Nephron progenitor cell (in vitro differentiated cells): ENCODE results near the gene ZNF254.

ENCODE experiments used
- DNase-seq: peaks from one replicate; pipeline ENCODE4 v3.0.0; 2021
- H3K27ac Mint-ChIP-seq: 2 replicates; pipeline ENCODE4 v1.8.0; 2021; ENCODE audit warnings: mild to moderate bottlenecking, moderate library complexity, mixed read lengths
- H3K27me3 Mint-ChIP-seq: 2 replicates; pipeline ENCODE4 v1.8.0; 2021; ENCODE audit warnings: mild to moderate bottlenecking, low read depth, mixed read lengths; ENCODE audit not compliant: poor library complexity
- H3K36me3 Mint-ChIP-seq: 2 replicates; pipeline ENCODE4 v1.8.0; 2021; ENCODE audit warnings: low read depth, mixed read lengths
- H3K4me1 Mint-ChIP-seq: 2 replicates; pipeline ENCODE4 v1.8.0; 2021; ENCODE audit warnings: mixed read lengths
- H3K4me3 Mint-ChIP-seq: 2 replicates; pipeline ENCODE4 v1.8.0; 2021; ENCODE audit warnings: mild to moderate bottlenecking, moderate library complexity, mixed read lengths
- H3K9me3 Mint-ChIP-seq: 2 replicates; pipeline ENCODE4 v1.8.0; 2021; ENCODE audit warnings: mild to moderate bottlenecking, moderate library complexity, mixed read lengths
- TF ChIP-seq, protein P1 (sequence below): fragments of 200-600 bp; sonication (generic); IDR thresholded peaks from 2 replicates; pipeline ENCODE4 v1.5.0; 2021; ENCODE audit warnings: antibody characterized with exemption

ZNF254 gene

DNA sequence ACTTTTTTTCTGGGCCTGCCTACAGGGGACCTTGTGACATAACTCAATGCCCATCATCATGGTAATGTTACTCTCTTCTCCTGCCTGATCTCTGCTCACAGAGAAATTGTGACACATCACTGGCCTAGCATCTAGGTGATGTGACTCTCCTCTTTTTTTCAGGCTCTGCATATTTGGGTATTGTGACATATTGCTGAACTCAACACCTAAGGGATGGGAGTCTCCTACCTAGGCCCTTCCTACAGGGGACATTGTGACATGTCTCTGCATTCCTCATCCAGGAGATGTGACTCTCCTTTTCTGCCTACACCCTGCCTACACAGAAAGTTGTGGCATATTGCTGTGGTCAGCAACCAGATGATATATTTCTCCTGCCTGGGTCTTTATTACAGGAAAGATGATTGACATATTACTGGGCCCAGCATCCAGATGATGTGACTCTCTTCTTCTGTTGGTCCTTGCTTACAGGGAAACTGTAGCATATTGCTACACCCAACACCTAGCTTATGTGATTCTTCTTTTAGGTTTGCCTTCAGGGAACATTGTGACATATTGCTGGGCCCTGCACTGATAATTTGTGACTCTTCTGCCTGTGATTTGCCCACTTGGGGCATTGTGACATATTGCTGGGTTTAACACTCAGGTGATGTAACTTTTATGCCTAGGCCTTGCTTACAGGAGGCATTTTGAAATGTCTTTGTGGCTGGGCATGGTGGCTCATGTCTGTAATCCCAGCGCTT lies 21.0 kb upstream of the ZNF254 start:
- Mint-ChIP-seq H3K4me1 (no peaks in the 10 kb centered on the region), H3K27me3 (no peaks in the 10 kb centered on the region), H3K4me3 (no peak overlapping the region), H3K9me3 (no peaks in the 10 kb centered on the region), H3K36me3 (peaks cover 76% of the 10 kb centered on the region), H3K27ac (no peak overlapping the region)
- no peak for DNase-seq
- TF ChIP-seq, protein P1, sequence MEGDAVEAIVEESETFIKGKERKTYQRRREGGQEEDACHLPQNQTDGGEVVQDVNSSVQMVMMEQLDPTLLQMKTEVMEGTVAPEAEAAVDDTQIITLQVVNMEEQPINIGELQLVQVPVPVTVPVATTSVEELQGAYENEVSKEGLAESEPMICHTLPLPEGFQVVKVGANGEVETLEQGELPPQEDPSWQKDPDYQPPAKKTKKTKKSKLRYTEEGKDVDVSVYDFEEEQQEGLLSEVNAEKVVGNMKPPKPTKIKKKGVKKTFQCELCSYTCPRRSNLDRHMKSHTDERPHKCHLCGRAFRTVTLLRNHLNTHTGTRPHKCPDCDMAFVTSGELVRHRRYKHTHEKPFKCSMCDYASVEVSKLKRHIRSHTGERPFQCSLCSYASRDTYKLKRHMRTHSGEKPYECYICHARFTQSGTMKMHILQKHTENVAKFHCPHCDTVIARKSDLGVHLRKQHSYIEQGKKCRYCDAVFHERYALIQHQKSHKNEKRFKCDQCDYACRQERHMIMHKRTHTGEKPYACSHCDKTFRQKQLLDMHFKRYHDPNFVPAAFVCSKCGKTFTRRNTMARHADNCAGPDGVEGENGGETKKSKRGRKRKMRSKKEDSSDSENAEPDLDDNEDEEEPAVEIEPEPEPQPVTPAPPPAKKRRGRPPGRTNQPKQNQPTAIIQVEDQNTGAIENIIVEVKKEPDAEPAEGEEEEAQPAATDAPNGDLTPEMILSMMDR, result no peak

- DNase-seq, result no peak
- Mint-ChIP-seq H3K27ac (no peak overlapping the region), H3K4me1 (peaks cover 2% of the 10 kb centered on the region), H3K9me3 (peaks cover 14% of the 10 kb centered on the region), H3K36me3 (peaks cover 84% of the 10 kb centered on the region), H3K4me3 (no peak overlapping the region), H3K27me3 (peaks cover under 1% of the 10 kb centered on the region)
- TF ChIP-seq, protein P1, result no peak
Observed at GRCh38 chr19:24069905-24070657, 16.9 kb upstream of the ZNF254 start.

- H3K27ac Mint-ChIP-seq, result no peak overlapping the region
- H3K9me3 Mint-ChIP-seq, result peaks cover 18% of the 10 kb centered on the region
- peaks cover 5% of the 10 kb centered on the region for H3K27me3 Mint-ChIP-seq
- peaks cover 84% of the 10 kb centered on the region for H3K36me3 Mint-ChIP-seq
- TF ChIP-seq, protein P1, result no peak
- DNase-seq, result no peak
- peaks cover 5% of the 10 kb centered on the region for H3K4me1 Mint-ChIP-seq
- no peak overlapping the region for H3K4me3 Mint-ChIP-seq
Observed at GRCh38 chr19:24071078-24071477, 15.9 kb upstream of the ZNF254 start.

GRCh38 chr19:24072720-24073119 lies 14.3 kb upstream of the ZNF254 start:
- H3K4me3 Mint-ChIP-seq, result no peak overlapping the region

DNA sequence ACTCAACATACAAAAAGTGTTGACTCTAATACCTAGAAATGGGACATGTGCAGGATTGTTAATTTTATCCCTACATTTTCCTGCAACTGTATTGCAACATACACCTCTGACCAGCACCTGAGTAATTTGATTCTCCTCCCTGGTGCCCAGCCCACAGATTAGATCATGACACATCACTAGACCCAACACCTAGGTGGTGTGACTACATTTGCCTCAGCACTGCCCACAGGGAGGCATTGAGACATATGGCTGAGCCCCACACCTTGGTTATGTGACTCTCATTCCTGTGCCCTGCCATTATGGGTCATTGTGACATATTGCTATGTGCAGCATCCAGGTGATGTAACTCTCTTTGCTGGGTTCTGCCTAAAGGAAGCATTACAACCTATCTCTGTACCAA lies 13.2 kb upstream of the ZNF254 start:
- DNase-seq, result no peak
- no peak overlapping the region for H3K4me3 Mint-ChIP-seq
- H3K9me3 Mint-ChIP-seq, result peaks cover 18% of the 10 kb centered on the region
- peaks cover 86% of the 10 kb centered on the region for H3K36me3 Mint-ChIP-seq
- H3K27ac Mint-ChIP-seq, result no peak overlapping the region
- peaks cover 5% of the 10 kb centered on the region for H3K27me3 Mint-ChIP-seq
- TF ChIP-seq, protein P1, result no peak
- peaks cover 25% of the 10 kb centered on the region for H3K4me1 Mint-ChIP-seq

More at GRCh38 chr19:24072720-24073119, 14.3 kb upstream of the ZNF254 start:
- TF ChIP-seq, protein P1, result no peak
- peaks cover 5% of the 10 kb centered on the region for H3K27me3 Mint-ChIP-seq
- no peak overlapping the region for H3K27ac Mint-ChIP-seq
- no peak for DNase-seq
- peaks cover 14% of the 10 kb centered on the region for H3K4me1 Mint-ChIP-seq
- H3K9me3 Mint-ChIP-seq, result peaks cover 18% of the 10 kb centered on the region
- peaks cover 86% of the 10 kb centered on the region for H3K36me3 Mint-ChIP-seq
